NCI-H146 treated with DMSO at 0.1 percent for 48 hours (cell line): ENCODE data around the gene TESK2.

ENCODE experiments used
- DNase-seq: peaks from one replicate; lab custom pipeline; 2025; ENCODE audit not compliant: unreplicated experiment; lab: John Stamatoyannopoulos, UW

The TESK2 gene

DNA sequence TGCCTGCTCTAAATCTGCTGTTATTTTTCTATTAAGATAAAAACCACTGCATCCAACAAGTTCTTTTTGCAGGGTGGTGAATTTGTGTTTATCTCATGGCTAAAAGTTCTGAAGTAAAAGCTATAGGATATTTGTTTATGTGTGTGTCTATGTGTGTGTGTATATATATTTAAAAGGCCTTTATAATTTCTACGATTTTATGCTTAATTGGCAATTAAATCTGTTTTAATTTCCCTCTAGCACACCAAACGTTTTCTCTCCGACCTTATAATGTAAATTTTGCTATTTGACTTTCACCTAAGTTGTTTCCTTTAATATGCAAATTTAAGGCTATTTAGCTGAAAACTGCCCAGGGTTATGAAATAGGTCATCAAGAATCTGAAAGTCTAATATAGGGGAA, 184.1 kb downstream of the TESK2 start:
- no peak for DNase-seq

DNA sequence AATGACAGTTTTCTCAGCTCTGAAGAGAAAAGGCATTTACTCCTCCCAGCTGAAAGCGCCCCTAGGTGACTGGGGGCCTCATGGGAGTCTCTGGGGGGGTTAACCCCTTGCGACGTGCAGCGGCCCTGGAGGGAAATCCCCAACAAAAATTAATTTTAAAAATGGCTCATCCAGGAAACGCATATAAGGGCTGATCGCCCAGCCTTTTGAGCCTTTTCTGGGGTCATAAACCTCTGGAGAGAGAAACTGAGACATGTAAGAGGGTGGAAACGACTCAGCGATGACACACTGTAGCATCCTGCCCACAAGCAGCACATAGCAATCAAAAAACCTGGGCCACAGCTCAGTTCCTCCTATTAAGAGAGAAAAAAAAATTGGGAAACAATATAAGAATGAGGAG, 184.6 kb downstream of the TESK2 start:
- no peak for DNase-seq

DNA sequence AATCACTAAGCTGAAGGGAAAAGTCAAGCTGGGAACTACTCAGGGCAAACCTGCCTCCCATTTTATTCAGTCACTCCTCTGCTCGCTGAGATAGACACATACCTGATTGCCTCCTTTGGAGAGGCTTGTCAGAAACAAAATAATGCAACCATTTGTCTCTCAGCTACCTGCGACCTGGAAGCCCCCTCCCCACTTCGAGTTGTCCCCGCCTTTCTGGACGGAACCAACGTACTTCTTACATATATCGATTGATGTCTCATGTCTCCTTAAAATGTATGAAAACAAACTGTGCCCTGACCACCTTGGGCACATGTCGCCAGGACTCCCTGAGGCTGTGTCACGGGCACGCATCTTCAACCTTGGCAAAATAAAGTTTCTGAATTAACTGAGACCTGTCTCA, 185.7 kb downstream of the TESK2 start:
- DNase-seq = no peak

DNA sequence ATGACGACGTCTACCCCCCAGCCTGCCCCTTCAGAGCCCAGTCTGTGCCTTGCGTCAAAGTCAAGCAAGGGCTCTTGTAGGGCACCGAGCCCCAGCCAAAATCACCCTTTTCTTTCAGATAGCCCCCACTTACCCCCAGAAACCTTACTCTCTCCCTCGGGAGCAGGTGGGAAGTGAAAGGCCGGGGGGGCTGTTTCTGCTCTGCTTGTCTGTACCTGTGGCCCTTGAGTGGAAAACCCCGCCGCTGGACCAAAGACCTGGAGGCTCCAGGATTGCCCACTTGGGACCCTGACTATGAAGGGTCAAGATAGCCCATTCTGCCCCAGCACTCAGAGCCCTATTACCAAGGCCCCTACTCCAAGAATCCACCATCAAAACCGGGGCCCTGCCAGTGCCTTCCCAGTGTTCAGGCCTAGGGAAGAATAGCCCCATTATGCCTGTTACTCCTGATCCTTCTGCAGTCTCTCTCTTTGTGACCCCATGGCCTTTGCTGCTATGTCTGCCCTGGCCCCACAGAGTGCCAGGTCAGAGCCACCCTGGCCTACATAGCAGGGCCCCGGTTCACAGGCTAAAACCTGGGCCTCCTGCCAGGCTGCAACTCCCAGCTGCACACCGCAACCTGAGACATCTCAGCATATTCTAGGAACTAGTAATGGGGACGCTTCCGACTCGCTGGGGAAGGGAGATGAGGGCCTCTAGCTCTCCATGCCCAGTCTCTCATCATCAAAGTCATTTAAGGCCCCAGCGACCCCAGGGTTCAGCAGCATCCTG, 186.5 kb downstream of the TESK2 start:
- no peak for DNase-seq

DNA sequence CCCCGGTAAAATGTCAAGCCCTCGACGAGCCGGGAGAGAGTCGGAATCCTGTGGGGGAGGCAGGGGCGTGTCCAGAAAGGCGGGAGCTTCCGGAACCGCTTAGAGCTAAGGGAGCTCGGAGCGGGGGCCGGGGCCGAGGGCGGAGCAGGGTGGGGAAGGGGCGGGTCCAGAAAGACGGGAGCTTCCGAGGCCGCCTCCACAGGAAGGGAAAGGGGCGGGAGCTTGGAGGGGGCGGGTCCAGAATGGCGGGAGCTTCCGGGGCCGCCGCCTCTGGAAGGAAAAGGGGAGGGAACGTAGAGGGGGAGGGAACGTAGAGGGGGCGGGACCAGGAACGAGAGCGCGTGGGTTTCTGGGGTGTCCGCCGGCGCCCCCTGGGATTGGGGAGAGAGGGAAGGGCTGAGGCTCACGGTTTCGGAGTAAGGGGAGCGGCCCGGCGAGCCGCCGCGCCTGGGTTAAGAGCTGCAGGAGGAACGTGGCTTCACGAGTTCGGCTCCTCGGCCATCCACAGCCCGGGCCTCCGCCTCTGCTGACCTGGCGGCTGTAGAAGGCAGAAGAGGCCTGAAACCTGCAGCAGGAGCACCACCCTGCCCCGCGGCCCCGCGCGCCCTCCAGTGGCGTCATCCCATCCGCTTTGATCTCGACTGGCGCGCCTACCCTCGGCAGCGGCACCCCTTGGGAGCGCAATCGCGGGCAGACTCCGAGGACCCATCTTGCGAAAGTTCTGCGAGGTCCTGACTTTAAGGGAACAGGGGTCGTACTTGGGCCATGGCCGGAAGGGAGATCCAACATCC, 187.2 kb downstream of the TESK2 start:
- DNase-seq = peak; percentile 79

DNA sequence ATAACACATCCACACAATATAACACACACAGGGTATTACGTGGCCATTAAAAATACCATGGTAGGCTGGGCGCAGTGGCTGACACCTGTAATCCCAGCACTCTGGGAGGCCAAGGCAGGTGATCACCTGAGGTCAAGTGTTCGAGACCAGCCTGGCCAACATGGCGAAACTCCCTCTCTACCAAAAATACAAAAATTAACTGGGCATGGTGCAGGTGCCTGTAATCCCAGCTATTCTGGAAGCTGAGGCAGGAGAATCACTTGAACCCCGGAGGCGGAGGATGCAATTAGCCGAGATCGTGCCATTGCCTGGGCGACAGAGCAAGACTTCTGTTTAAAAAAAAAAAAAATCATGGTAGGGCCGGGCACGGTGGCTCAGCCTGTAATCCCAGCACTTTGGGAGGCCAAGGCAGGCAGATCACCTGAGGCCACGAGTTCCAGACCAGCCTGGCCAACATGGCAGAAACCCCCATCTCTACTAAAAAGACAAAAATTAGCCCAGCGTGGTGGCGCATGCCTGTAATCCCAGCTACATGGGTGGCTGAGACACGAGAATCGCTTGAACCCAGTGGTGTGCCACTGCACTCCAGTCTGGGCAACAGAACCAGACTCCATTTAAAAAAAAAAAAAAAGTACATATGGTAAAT, 188.3 kb downstream of the TESK2 start:
- DNase-seq = no peak

DNA sequence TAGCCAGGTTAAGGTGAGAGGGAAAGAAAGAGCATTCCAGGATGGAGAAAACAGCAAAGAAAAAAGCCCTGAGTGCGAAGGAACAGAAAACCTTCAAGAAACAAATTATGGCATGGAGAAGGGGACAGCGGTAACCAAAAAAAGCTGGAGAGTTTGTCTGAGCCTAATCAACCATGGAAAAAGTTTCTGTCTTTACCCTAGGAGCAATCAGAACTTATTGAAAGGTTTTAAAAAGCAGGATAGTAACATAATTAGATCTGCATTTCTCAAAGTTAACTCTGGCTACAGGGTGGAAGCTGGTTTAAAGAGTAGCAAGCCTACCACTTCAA, 190.3 kb downstream of the TESK2 start:
- DNase-seq = no peak

DNA sequence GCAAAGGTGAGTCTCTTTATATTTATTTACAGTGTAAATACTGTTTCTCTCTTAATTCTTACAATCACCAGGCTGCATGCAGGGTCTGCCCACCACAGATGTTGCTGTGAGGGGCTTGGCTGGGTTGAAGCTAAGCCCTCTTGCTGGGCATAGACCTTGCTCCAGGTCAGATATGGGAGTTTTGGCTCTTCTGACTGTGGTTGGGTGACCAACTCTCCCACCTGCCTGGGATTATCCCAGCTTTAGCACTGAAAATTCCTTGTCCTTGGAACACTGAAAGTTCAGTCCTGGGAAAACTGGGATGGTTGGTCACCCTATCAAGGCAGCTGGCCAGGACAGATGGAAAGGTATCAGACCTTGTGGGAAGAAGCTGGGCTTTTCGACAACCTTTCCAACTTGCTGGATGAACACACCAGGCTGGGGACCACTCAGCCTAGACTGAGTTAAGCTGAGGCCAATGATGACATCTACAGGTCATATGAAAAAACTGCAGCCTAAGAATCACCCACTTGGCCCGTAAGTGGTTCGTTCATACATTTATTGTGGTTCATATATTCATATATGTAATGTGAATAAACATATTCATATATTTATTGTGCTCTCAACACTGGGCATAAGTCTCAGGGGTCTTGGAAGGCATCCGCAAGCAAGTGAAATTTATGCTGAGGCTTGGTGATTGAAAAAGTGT, 190.8 kb downstream of the TESK2 start:
- DNase-seq = peak; percentile 32

DNA sequence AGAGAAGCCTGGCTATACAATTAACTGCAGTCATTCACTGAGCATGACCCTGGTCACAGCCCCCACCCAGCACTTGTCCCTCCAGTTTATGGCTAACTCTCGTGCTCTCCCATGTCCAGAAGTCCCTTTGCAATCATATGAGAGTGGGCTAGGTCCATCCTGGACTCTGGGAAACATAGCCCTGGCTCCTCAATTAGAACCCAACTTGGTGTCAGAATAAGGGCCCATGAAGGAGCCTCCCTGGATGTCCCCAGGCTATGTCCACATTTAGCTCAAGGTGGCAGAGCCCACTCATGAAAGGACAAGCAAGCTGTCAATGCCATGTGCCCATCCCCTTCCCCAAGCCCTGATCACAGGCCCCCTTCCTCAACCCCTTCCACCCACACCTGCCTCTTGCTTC, 191.7 kb downstream of the TESK2 start:
- DNase-seq = no peak

DNA sequence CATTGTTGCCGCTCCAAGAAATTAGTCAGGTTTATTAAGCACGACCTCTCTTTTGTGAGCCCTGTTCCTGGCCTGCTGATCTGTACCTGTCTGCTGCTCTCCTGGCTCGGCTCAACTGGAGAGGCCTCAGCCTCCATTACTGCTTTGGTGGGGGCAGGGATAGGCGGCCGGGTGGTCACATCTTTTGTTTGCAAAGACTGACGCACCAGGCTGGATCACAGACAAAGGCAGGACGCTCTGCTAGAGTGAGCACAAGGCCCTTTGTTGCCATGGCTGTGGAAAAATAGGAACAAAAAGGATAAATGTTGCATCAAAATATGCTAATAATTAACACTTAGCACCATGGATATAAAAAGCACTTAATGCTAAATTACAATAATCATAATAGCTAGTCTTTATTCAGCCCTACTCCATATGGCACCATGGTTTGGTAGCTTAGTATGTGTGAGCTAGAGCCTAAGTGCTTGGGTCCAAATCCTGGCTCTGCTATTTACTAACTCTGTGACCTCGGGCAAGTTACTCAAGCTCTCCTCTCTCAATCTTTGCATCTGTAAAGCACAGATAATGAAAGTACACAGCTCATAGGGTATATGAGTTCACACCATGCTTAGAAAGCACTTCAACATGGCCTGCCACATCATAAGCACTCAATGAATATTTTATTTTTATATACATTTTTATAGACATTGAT, 193.2 kb downstream of the TESK2 start:
- no peak for DNase-seq
